Fibroblast of skin of left quadriceps (primary cell): ENCODE results near the gene ARHGAP28.
"Not testable (repeated sequence)": the region's sequence is repeated elsewhere in the genome, so short reads cannot be mapped to it uniquely, and the experiment has no call there.

Experiments
- DNase-seq, 2 experiments: peaks; one replicate each; pipeline ENCODE4 v3.0.0-alpha.2; 2013; ENCODE audit warnings: low read depth in 2 of 2

Gene ARHGAP28

GRCh38 chr18:6820314-6820713 is 90.8 kb downstream of the ARHGAP28 start:
- no peak for DNase-seq

GRCh38 chr18:6821356-6821755 is 91.8 kb downstream of the ARHGAP28 start:
- DNase-seq, result peak; percentile 31 to 35

DNA sequence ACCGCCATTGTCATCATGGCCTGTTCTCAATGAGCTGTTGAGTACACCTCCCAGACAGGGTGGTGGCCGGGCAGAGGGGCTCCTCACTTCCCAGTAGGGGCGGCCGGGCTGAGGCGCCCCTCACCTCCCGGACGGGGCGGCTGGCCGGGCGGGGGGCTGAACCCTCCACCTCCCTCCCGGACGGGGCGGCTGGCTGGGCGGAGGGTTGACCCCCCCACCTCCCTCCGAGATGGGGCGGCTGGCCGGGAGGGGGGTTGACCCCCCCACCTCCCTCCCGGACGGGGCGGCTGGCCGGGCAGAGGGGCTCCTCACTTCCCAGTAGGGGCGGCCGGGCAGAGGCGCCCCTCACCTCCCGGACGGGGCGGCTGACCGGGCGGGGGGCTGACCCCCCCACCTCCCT is 97.6 kb downstream of the ARHGAP28 start:
- DNase-seq, result not testable (repeated sequence)

DNA sequence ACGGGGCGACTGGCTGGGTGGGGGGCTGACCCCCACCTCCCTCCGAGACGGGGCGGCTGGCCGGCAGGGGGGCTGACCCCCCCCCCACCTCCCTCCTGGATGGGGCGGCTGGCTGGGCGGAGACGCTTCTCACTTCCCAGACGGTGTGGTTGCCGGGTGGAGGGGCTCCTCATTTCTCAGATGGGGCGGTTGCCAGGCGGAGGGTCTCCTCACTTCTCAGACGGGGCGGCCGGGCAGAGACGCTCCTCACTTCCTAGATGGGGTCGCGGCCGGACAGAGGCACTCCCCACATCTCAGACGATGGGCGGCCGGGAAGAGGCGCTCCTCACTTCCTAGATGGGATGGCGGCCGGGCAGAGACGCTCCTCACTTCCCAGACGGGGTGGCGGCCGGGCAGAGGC is 98.0 kb downstream of the ARHGAP28 start:
- not testable (repeated sequence) for DNase-seq

DNA sequence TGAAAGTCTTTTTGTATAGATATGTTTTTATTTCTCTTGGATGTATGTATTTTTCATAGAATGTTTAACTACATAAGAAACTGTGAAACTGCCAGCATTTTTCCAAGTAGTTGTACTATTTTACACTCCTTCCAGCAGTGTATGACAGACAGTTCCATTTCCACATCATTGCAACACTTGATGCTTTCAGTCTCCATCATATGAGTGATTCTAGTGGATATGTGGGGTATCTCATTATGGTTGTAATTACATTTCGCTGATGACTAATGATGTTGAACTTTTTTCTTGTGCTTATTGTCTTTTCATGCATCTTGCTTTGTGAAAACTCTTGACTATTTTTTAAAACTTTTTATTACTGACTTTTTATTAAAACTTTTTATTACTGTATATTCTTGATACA is 101.4 kb downstream of the ARHGAP28 start:
- no peak for DNase-seq

- DNase-seq, result no peak
Measured at GRCh38 chr18:6835345-6835744, 105.8 kb downstream of the ARHGAP28 start.

- DNase-seq, result no peak
Measured at GRCh38 chr18:6836331-6836730, 106.8 kb downstream of the ARHGAP28 start.

- DNase-seq, result no peak
Measured at GRCh38 chr18:6837904-6838303, 108.4 kb downstream of the ARHGAP28 start.

DNA sequence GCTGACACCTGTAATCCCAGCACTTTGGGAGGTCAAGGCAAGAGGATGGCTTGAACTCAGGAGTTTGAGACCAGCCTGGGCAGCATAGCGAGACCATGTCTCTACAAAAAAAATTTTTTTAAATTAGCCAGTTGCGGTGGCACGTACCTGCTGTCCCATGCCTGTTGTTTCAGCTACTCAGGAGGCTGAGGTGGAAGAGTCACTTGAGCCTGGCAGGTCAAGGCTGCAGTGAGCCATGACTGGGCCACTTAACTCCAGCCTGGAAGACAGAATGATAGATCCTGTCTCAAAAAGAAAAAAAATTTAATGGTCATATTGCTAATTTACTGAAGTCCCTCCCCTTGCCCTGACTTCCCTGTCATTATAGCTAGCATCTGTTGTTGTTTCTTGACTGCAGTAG is 112.6 kb downstream of the ARHGAP28 start:
- DNase-seq, result no peak

DNA sequence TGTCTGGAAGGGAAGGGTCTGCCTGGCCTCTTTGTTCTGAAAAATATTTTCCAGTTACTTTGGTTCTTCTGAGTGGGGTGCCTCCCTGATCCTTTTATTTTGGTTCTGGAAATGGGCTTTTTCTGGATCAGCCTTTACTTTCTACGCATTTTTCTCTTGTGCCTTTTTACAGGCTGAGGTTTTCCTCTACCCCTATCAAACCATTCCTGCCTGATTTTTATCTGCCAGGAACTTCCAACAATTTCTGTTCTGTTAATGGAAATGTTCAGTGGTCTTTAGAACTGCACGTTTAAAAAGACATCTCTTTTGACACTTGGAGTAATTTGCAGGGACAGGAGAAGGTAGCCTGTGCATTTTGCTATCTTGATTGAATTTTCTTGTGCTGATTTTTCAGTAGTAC is 113.8 kb downstream of the ARHGAP28 start:
- no peak for DNase-seq

DNA sequence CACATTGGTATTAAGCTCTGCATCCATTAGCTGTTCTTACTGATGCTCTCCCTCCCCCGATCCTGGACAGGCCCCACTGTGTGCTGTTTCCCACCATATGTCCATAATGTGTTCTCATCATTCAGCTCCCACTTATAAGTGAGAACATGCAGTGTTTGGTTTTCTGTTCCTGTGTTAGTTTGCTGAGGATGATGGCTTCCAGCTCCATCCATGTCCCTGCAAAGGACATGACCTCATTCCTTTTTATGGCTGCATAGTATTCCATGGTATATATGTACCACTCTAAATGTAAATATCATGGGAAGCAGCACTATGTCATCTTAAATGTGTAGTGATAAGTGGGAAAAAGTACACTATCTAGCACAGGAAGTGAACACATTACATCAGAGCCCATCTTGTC is 116.0 kb downstream of the ARHGAP28 start:
- DNase-seq, result not testable (repeated sequence)

- no peak for DNase-seq
Measured at GRCh38 chr18:6850396-6850795, 120.9 kb downstream of the ARHGAP28 start.

- DNase-seq, result no peak
Measured at GRCh38 chr18:6851480-6851879, 122.0 kb downstream of the ARHGAP28 start.

GRCh38 chr18:6854811-6855210 is 125.3 kb downstream of the ARHGAP28 start:
- no peak for DNase-seq

- DNase-seq, result no peak
Measured at GRCh38 chr18:6855767-6856166, 126.3 kb downstream of the ARHGAP28 start.

DNA sequence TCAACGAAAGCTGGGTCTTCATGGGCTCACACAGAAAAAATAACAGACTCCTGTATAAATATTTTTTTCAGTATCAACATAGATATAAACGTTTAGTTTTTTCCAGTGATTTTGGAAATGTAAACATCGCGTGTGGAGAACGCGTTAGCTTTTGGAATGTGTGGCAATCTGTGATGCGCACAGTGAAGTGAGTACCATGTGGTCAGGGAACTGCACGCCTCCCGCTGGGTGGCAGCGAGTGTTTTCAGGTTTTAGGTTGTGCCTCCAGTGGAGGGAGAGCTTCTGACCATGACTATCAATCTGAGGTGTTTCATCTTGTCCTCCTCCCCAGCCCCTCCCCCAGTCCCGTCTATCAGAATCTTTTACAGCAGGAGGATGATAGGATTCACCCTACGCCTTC is 127.8 kb downstream of the ARHGAP28 start:
- no peak for DNase-seq

- no peak for DNase-seq
Measured at GRCh38 chr18:6859676-6860422, 130.3 kb downstream of the ARHGAP28 start.

GRCh38 chr18:6860804-6861448 is 131.4 kb downstream of the ARHGAP28 start:
- DNase-seq, result no peak

DNA sequence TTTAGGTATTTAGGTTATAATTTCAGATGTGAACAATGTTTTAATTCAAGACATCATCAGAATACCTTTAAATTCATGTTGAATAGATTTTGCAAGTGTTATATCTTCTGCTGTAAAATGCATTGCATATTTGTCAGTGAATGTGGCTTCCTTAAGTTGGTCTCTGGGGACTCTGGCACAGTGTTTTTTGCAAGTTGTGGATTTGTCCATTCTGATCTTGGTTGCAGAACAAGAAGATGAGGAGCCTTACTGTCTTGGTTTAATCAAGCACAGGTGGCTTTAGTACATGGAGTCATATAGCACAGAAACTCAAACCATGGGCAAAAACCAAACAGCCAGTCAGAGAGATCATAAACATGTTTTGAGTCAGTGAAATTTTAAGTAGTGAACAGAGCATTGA is 135.7 kb downstream of the ARHGAP28 start:
- DNase-seq, result no peak

DNA sequence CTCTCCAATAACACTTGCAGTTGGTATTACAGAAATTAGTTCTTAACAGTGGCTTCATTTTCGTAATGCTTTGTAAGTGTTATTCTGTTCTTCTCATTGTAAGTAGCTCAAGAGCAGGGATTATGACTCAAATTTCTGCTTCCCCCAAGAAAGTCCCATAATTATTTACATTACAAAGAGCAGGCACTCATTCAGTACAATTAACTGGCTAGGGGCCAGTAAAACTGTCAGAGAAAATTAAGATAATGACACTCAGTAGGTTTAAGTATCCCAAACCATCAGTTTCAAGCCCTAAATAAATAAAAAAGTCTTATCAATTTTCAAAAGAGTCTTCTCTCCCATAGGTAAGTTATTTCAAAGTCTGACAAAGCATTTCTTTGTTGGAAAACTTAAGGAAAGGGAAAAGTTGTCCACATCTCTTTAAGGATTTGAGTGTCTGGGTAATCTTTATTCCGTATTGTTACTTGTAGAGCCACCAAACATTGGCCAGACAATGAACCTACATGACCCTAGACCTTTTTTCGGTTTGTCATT is 137.1 kb downstream of the ARHGAP28 start:
- DNase-seq, result no peak

GRCh38 chr18:6868033-6868432 is 138.5 kb downstream of the ARHGAP28 start:
- no peak for DNase-seq

GRCh38 chr18:6871566-6871965 is 142.1 kb downstream of the ARHGAP28 start:
- DNase-seq, result no peak

DNA sequence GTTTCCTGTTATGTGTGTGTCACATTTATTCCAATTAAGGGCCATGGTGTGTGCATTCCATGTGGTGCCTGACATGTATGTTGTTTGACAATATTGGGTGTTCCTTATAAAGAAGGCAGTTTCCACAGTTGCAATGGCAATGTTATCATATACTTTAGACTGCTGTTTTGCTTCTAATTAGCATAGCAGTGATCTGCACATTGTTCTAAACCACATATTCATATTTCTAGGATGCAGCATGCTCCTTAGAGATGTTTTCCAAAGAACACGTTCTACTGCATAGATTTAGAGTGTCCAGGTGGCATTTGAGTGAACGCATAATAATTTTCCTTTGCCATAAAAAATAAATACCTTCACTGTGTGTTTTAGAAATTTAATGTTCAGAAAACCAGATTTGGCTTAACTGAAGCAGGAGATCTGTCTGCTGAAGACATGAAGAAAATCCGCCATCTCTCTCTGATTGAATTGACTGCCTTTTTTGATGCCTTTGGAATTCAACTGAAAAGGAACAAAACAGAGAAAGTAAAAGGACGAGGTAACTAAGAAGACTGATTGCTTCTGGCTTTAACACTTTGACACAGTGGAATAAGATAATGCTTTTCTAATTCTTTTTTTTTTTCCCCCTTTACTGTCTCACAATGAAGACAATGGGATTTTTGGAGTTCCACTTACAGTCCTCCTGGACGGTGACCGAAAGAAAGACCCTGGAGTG is 143.7 kb downstream of the ARHGAP28 start:
- DNase-seq, result no peak
